Spleen (tissue), 7 donors: ENCODE results near the gene VPS4A.

Source experiments
- CTCF ChIP-seq, 11 experiments: fragments of 200-600 bp in 7 of 11; fragments of 450-650 bp in 4 of 11; sonication (generic) in 4 of 11; IDR thresholded peaks in 8 of 11; conservative IDR thresholded peaks in 3 of 11; 1 replicate in 7 of 11; 2 replicates in 4 of 11; pipeline versions ENCODE4 v1.4.0 to v1.8.0; 2016 to 2021; ENCODE audit warnings: antibody characterized with exemption in 11 of 11, inconsistent platforms in 4 of 11, mild to moderate bottlenecking in 1 of 11
- POLR2A ChIP-seq, 3 donors: fragments of 450-650 bp; IDR thresholded peaks; one replicate each; pipeline ENCODE4 v1.5.1; 2017; ENCODE audit warnings: antibody characterized with exemption in 3 of 3, mild to moderate bottlenecking in 1 of 3
- donor health status: DM: no; HTN: no; CAD: no; lungs with moderate emphysema.
- donor health status: DM: no; HTN: no; CAD: no.
- donor health status: DM: no; HTN: no; CAD: no.

DNA sequence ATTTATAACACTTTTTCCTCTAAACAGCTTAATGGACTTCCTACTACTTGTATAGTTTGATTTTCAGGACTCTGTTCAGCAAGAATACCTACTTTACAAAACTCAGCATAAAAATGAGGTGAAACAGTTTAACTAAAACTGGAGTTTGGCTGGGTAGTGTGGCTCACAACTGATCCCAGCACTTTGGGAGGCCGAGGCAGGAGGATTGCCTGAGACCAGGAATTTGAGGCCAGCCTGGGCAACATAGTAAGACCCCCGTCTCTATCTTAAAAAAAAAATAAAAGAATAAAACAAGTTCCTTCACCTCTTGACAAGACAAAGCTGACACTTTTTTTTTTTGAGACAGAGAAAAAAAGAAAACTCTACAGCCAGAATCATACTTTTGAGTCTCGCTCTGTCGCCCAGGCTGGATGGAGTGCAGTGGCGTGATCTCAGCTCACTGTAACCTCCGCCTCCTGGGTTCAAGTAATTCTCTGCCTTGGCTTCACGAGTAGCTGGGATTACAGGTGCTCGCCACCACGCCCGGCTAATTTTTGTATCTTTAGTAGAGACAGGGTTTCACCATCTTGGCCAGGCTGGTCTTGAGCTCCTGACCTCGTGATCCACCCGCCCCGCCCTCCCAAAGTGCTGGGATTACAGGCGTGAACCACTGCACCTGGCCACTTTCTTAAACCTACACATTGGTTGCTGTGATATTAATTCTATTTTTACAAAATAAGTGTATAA lies 16.6 kb downstream of the VPS4A start:
- TF ChIP-seq CTCF (IDR thresholded peaks at IDR 0.05 in 8 of 11, conservative IDR thresholded peaks at IDR 0.05 in 3 of 11) (no peak), POLR2A (IDR thresholded peaks at IDR 0.05) (no peak)
